GM21515 (cell line): ENCODE results near the gene COBLL1.

Source experiments
- ATAC-seq: cut with Tn5 transposase; IDR thresholded peaks from one replicate; pipeline ENCODE4 v1.9.1; 2021; ENCODE audit not compliant: unreplicated experiment

The COBLL1 gene

DNA sequence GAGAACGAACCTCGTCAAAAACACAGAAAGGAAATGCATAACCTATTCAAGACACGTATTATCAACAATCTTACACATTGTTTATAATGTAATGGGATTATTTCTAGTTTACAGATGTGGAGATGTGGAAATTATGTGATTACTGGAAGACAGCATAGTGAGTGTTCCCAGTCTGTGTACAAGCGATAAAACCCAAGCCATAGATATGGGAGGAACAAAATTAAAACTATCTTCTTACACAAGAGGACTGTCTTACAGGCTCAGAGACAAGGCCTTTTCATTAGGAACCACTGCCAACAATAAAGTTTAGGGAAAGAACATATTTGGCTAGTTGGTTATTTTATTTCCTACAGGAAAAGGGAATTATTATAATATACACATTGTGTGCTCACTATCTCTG lies 20.3 kb downstream of the COBLL1 start:
- no peak for ATAC-seq

DNA sequence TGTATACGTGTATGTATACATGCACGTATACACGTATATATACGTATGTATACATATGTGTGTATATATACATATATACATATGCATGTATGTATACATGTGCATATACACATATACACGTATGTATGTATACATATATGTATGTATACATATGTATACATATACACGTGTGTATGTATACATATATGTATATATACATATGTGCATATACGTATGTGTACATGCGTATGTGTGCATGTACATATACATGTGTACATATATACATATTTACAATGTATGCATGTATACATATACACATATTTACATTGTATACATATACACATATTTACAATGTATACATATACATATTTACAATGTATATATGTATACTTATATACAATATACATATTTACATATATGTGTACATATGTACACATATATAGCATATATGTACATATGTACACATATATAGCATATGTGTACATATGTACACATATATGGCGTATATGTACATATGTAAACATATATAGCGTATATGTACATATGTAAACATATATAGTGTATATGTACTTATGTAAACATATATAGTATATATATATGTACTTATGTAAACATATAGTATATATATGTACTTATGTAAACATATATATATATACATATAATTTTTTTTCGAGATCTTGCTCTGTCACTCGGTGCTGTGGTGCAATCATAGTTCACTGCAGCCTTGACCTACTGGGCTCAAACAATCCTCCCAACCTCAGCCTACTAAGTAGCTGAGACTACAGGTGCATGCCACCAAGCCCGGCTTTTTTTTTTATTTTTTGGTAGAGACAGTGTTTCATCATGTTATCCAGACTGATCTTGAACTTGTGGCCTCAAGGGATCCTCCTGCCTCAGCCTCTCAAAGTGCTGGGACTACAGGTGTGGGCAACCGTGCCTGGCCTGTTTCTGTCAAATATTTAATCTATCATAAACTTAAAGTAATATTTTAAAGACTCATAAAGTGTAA lies 23.2 kb downstream of the COBLL1 start:
- no peak for ATAC-seq

DNA sequence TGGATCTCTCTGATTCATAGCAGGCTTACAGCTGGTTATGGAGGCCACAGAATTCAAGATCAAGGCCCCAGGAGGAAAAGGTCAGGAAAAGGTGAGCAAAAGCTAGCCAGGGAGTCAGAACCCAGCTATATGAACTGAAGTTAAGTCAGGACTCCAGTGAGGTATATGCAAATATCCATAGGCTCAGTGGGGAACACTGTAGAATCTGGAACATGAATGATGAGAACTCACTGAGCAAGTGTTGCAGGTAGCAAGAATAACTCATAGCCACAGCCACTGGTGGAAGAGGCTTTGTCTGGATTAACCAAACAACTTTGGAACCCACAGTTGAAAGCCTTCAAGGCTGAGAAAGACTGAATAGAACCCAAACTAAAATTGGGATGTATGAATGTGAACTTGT lies 24.7 kb downstream of the COBLL1 start:
- ATAC-seq, result no peak

DNA sequence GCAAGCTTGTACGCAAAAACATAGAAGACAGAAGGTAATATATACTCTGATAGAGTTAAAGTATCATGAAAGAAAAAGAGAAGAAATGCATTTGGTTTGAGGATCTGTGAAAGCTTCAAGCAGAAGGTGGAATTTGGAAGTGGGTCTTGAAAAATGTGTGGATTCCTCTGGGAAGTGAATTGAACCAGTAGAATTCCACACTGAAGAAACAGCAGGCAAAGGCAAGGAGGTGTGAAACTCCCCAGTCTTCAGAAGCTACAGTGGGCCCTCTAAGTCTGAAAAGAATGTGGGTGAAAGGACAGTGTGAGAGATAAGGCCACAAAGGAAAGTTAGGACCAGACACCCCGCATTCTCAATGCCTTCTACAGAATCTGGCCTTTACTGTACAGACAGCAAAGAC lies 25.6 kb downstream of the COBLL1 start:
- no peak for ATAC-seq

DNA sequence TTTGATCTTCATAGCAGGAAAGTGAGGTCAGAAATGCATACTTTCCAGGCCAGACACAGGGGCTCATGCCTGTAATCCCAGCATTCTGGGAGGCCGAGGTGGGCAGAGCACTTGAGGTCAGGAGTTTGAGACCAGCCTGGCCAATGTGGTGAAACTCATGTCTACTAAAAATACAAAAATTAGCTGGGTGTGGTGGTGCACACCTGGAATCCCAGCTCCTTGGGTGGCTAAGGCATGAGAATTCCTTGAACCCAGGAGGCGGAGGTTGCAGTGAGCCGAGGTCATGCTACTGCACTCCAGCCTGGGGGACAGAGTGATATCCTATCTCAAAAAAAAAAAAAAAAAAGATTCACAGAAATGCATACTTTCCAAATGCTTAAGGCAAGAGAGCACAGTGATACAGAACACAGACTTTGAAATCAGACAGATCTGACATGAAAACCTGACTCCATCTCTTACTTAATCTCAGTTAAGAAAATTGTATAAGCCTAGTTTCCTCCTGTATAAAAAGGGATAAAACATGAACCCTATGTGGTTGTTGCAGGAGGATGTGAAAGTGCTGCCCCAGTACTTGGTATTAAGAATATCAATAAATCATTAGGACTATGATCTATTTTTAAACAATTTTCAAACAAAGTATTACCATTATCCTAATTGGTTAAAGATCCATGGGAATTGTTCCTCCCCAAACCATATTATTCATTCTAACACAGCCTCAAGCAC lies 26.4 kb downstream of the COBLL1 start:
- ATAC-seq, result no peak

DNA sequence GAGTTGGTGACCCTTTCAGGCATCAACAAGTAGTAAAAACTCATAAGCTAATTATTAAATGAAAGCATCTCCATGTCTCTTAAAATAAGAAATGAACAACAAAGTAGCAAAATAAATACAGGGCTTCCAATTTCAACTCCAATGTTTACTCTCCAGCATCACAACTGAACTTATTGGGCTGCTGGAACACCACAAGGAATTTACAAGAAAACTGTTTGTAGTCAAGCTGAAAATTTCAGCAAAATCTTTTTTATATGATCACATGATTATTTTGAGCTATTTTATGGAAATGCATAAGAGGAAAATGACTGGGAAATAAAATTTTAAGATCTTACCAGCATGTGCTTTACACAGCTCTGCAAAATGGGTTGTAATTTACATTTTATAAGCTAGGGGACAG lies 28.1 kb downstream of the COBLL1 start:
- ATAC-seq, result no peak

DNA sequence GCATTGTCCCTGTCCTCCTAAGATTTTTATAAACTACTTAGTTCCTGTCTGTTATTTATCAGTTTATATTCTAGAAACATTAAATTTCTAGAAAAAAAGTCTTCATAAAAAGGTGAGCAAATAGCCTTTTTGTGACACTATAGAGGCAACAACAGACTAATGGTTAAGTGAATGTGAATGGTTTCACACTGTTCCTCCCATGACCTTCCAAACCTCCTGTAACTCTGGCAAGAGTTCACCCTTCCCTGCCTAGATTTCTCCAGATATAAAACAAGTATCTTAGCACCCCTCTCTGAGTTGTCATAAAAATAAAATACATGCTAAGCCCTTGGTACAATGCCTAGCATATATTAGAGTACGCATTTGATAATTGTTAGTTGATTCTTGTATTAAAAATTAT lies 29.2 kb downstream of the COBLL1 start:
- ATAC-seq, result no peak

DNA sequence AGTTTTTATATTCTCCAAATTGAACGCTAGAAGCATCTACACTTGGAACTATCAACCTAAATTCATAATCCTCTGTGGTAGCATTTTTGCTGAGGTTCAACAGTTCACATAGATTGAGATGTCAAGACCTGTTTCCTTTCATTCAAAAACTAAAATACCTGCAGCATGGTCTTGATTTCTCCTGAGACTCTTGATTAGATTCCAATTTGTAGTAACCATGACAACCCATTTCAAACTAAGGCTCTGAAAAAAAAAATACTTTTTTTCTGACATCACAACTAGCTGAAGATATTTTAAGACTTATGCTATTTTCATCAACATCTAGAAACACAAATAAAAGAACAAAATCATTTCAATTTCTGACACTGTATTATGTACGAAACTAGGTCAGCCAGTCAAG lies 29.8 kb downstream of the COBLL1 start:
- no peak for ATAC-seq

DNA sequence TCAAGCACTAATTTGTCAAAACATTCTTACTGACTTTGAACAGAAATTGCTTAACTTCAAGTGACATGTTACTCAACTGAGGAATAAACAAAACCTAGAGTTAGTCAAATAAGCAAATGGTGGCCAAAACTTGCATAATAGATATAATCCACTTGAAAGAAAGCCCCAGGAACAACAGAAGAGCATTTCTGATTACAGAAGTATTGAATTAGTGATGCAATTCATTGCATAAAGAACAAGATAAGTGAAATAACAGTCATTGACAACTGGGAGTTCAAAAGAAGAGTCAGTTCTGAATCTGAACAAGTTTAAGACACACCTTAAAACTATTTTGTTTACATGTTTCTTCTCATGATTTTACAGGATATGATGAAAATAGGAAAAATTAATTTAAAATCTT lies 30.8 kb downstream of the COBLL1 start:
- ATAC-seq, result no peak

DNA sequence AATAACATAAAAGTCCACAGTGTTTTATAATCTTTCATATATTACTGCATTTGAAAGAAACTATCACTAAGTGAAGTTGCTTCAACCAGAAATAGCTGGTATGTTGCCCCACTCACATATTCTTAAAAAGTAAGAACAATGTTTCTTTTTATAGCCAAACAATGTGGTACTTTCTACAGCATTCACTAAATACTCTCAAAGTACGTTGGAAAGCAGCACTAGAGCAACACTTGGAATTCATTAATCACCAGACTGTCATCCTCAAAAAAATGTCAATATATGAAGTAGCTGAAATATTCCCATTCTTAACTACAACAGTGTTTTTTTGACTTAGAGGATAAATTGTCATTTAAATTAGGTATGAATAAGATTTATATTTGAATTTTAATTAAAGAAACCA lies 32.8 kb downstream of the COBLL1 start:
- no peak for ATAC-seq

DNA sequence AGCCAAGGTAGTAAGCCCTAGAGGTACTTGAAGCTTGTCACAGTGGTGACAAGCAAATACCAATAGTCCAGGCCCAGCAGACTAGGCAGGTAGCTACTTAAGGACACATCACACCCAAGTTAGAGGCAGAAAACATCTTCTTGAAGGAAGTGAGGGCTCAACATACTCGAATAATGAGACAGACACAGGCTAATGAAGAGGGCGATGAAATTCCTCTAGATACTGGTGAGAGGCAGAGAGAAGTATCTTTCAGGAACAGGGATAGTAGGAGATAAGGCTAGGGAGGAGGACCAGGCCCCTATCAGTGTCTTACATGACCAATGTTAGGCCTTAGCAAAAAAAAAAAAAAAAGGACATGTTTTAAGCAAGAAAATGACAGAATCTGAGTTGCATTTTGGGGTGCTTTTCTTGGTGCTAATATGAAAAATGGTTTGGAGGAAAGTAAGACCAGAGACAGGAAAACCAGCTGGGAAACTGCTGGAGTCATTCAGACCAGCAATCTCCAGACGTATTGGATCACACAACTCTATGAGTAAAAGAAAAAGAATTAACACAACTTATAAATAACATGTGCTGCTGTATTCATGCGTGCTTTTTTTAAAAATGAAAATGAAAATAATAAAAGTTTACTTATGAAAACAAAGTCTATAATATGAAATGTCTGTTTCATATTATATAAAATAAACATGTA lies 37.7 kb downstream of the COBLL1 start:
- no peak for ATAC-seq

DNA sequence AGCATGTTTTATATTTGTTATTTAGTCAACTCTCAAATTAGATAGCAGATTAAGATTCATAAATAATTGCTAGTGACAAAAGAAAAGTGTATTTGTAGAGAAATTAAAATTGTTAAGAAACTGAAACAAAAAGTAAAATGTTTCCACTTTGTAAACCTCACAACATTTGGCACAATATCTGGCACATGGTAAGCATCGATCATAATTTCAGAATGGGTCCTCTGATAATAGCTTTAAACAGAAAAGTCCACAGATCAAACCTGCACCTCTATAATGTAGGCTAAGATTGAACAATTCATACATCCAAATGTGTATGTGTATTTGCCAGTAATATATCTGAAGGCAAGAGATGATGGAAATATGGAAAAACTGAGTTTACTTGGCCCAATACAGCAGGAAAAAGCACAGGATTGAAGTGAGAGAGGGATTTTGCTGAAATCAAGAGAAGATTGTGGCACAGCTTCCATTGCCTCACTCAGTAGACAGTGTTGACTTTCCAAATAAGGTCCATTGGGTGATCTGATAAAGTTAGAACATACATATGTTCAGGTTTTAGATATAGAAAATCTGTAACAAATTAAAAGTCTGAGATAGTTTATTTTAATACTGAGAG lies 39.4 kb downstream of the COBLL1 start:
- no peak for ATAC-seq

DNA sequence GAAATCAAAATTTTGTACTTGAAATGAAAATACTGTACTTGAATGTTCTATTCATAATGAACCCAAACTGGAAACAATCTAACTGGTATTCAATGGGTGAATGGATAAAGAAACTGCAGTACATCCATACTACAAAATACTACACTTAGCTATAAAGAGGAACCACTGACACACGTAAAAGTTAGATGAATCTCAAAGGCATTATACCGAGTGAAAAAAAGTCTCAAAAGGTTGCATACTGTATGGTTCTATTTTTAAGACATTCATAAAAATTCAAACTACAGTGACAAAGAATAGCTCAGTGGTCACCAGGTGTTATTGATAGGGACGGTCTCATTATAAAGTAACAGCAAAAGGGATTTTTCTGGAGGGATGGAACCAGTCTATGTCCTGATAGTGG lies 41.1 kb downstream of the COBLL1 start:
- no peak for ATAC-seq

DNA sequence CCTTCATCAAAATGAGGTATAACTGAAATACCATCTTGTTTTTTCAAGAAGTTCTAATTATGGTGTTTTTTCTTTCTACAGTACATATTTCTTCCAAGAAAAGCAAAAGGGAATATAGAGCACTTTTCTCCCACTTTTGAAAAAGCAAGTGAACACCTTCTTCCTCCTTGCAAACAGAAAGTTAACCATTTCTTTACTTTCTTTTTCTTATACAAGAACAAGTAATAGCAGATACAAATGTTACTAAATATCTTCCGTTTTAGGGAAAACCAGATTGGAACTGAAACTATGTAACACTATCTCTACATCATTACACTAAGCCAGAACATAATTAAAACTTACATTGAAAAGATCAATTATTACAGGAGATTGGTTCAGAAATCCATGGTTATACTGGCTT lies 44.0 kb downstream of the COBLL1 start:
- ATAC-seq, result no peak

DNA sequence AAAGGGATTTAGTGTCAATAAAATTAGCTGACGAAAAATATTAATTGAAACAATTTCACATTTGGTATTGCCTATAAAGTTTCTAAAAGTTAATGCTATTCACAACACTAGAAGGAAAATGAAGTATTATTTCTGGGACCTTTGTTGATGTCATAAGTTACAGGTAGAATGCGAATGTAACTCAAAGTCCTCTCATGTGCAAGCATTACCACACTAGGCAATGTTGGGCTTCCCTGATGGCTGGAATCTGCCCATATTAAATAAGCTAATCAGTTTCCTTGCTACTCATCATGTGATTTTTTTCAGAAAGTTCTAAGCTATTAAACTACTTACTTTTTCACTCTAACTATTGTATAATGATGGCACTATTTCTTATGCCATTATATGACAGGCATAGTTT lies 44.6 kb downstream of the COBLL1 start:
- no peak for ATAC-seq

DNA sequence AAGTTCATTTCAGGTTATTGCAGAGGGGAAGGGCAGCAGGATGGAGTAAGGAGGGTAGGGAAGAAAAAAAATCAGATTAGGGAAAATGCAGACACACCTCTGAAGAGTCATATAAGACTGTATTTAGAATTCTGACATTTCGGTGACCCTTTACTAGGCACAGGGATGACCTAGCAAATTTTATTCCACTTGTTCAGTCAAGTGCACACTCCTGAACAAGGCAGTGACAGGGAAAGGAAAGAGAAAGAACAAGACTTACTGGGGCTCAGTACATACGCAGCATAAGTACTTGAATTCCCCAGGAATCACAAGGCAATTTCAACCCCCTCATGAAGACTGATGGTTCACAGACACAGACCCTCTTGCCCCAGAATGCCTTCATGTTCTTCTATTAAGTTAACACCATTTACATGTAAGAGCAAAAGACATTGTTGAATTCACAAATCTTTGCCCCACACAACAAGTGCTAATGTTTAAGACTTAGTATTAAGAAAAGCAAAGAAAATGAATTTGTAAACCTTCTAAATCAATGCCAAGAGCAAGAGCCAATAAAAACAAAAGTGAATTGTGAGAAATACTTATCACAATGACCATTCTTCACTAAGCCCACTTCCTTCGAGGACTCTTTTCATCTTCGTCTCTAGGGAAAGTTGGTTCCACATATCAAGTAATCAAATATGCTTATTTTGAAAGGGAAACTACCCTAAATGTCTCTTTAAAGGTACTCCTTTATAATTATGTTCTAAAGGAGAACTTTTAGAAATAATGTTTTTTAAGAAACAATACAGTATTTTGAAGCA lies 47.0 kb downstream of the COBLL1 start:
- ATAC-seq, result no peak

DNA sequence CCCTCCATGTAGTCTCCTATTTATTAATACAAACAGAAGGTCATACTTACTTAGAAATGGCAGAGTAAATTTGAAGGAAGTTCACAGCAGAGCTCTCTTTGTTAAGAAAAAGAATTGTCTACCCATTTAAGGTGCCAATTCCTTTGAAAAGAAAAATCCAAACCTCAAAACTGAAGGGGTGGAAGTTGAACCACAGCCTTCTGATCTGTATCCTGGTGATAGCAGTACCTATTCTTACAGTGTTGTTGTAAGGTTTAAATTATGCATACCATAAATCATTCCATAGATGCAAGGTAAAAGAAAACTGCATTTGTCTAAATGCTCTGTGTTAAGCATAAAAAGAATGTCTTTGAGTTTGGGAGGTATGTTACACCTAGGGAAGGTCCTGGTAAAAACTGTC lies 47.6 kb downstream of the COBLL1 start:
- no peak for ATAC-seq

DNA sequence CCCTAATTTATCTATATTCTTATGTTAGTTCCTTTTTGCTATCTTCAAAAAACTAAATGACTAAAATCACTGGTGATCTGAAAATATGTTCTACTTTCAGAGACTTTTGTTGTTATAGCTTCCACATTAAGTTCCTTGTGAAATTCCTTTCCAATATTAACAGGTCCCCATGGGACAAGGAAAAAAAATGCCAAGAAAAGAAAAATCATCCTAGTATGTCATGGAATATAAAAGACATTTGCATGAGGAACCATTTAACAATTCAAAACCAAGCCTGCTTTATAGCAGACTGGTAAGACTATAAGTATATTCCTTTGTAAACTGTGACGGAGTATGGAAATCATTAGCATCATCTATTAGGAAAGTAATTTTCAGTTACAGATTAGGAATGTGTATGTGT lies 48.1 kb downstream of the COBLL1 start:
- ATAC-seq, result no peak

DNA sequence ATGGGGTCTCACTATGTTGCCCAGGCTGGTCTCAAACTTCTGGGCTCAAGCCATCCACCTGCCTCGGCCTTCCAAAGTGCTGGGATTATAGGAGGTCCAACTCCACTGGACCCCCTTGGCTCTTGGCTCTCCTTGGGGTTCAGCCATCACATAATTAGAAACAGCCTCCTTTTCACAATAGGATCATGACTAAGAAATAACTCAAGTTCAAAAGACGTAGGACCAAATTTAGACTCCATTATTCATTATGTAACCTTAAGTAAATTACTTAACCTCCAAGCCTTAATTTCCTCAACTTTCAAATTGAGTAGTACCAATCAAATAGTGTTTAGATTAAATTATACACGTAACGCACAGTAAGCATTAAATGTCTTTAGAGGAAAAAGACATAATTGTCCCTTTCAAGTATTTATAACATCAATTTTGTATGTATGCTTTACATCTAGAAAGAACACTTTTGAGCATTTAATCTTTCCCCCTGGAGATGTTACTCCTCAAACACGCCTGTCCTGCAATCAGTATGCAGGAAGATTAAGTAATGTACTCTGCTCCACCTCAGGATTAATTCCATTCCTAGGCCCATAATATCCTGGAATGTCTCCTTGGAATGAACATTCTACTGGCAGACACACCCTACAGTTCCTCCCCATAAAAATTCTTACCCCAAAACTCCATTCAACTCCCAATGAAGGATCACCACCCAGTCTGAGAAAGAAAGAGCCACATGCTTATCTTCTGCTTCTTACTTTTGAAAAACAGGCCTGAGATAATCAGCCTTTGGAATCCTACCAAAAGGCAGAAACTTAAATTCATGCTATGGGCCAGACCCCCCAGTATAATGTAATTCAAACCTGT lies 49.1 kb downstream of the COBLL1 start:
- no peak for ATAC-seq

DNA sequence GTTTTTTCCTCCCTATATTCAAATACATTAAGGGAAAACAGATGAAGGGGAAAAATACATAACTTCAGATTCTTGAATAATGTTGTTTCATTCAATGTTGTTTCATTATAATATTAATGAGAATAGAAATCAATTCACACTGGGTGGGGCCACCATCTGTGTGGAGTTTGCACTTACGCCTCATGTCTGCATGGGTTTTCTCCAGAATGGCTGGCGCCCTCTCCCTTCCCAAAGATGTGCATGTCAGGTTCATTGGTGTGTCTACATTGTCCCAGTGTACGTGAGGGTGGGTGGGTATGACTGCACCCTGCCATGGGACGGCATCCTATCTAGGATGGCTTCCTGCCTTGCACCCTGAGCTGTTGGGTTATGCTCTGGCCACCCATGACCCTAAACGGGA lies 51.7 kb downstream of the COBLL1 start:
- no peak for ATAC-seq
